Esophagus (tissue), 2 donors: ENCODE measurements around the gene PTCHD4. TPM values are rescaled to one million over a fixed set of nuclear protein-coding genes. Genes with fewer than 3 reads are reported as not detected.

Source experiments
- H3K27ac ChIP-seq, 2 donors: one replicate each; pipeline ENCODE4 v1.5.1; 2013; ENCODE audit warnings: low read depth in 2 of 2, mild to moderate bottlenecking in 2 of 2, inconsistent platforms in 1 of 2, low read length in 1 of 2, moderate library complexity in 1 of 2
- H3K27me3 ChIP-seq, 2 donors: one replicate each; pipeline ENCODE4 v1.6.1; 2013; ENCODE audit warnings: low read length in 2 of 2, control low read depth in 1 of 2, mild to moderate bottlenecking in 1 of 2; ENCODE audit not compliant: insufficient read depth in 2 of 2, control insufficient read depth in 1 of 2
- H3K36me3 ChIP-seq, 2 donors: one replicate each; pipeline ENCODE4 v1.6.1; 2013; ENCODE audit warnings: low read length in 1 of 2; ENCODE audit not compliant: control insufficient read depth in 2 of 2, insufficient read depth in 2 of 2
- H3K4me1 ChIP-seq, 2 donors: one replicate each; pipeline ENCODE4 v1.6.1; 2013; ENCODE audit warnings: low read length in 1 of 2; ENCODE audit not compliant: control insufficient read depth in 2 of 2, insufficient read depth in 2 of 2
- H3K4me3 ChIP-seq, 2 donors: one replicate each; pipeline ENCODE4 v1.5.1; 2013; ENCODE audit warnings: low read length in 2 of 2, mild to moderate bottlenecking in 2 of 2, low read depth in 1 of 2, moderate library complexity in 1 of 2
- H3K9me3 ChIP-seq, 2 donors: one replicate each; pipeline ENCODE4 v1.6.1; 2013; ENCODE audit warnings: mild to moderate bottlenecking in 2 of 2, low read depth in 1 of 2, low read length in 1 of 2, moderate library complexity in 1 of 2; ENCODE audit not compliant: control insufficient read depth in 2 of 2, insufficient read depth in 1 of 2
- WGBS, 2 donors: extraction: QIAGEN DNeasy Blood & Tissue Kit; methylation state at CpG; one replicate each; pipeline ENCODE4 v1.1.7; 2013; 5-methylcytosine and 5-hydroxymethylcytosine counted together
- polyA plus RNA-seq, 2 donors: library from polyadenylated mRNA; stranded (reverse); fragments of 200-250 nt; gene quantifications; one replicate each; pipeline ENCODE4 v1.2.3, GENCODE V29; 2013
- donor health status: healthy with polysubstance abuse.
- donor health status: Bipolar disorder and iron deficiency.

The PTCHD4 gene
- polyA plus RNA-seq, result under 1 TPM in 1 of 2 donors, not detected in 1; 0.01 TPM

DNA sequence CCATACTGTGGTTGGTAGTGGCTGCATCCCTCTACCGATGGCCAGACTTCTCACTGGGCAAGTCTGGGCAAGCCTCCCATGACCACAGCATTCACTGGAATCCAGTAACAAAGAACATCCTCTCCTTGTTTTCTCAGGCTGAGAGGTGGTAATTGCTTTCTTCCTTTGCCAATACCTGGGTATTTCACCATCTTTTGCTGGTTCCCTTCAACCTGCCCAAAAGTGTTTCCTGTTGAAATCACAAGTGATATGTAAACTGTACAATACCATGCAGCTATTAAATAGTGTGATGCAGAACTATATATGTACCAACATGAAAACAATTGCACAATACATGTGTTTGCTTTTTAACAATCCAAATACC, at the start of gene PTCHD4:
Gene PTCHD4, minus strand, starts transcription at position 55 of the 364 bp plus-strand sequence. CDS start 42,240 bp downstream, outside the sequence.
- Histone ChIP-seq H3K4me1 (no peaks in the 10 kb centered on the region), H3K9me3 (no peaks in the 10 kb centered on the region), H3K27me3 (peaks cover 0 to 2% of the 10 kb centered on the region in 2 donors), H3K4me3 (no peak within 1 kb of the TSS), H3K36me3 (no peaks in the 10 kb centered on the region), H3K27ac (no peak within 1 kb of the TSS)
- 27 to 44% methylated on average over 1 of the region's 1 CpG for WGBS, 2 donors

DNA sequence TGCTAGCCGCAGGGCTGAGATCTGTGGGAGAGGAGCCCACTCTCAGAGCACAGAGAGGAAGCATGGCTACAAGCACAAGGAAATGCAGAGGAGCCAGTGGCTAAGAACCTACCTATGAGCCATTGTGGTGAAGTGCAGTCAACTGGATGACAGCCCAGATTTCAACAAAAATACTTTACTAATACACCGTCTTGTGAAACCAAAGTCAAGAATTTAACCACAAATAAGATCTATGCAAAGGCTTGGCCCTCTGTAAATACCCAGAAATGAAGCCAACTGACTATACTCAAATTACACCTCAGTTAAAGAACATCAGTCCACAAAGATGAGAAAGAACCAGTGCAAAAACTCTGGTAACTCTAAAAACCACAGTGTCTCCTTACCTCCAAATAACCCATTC, 40.1 kb upstream of the PTCHD4 start:
- 66 to 83% methylated on average over 2 of the region's 2 CpGs for WGBS, 2 donors
- H3K27me3 ChIP-seq, result no peaks in the 10 kb centered on the region
- H3K27ac ChIP-seq, result no peak overlapping the region
- no peak overlapping the region for H3K4me3 ChIP-seq
- peaks cover 0 to 2% of the 10 kb centered on the region in 2 donors for H3K9me3 ChIP-seq
- H3K4me1 ChIP-seq, result no peaks in the 10 kb centered on the region
- no peaks in the 10 kb centered on the region for H3K36me3 ChIP-seq

DNA sequence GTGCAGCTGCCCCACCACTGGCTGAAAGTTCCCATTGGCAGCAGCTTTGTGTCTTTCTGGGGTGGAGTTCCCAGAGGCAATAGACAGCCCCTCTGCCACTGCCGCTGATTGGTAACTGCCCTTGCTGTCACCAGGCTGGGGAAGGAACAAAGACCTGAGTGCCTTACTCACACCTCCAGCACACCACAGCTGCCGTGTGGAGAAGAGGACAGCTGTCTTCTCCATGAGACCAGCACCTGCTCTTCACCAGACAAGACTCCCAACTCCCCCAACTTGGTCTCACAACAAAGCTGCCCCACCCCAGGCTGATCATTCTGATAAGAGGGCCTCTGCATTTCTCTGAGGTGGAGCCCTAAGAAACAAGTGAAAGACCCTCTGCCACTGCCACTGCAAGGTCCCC, 39.7 kb upstream of the PTCHD4 start:
- Histone ChIP-seq H3K4me3 (no peak overlapping the region), H3K27ac (no peak overlapping the region), H3K9me3 (peaks cover 0 to 2% of the 10 kb centered on the region in 2 donors), H3K36me3 (no peaks in the 10 kb centered on the region), H3K27me3 (no peaks in the 10 kb centered on the region), H3K4me1 (no peaks in the 10 kb centered on the region)
- WGBS, 2 donors, result 84 to 85% methylated on average over 2 of the region's 2 CpGs

DNA sequence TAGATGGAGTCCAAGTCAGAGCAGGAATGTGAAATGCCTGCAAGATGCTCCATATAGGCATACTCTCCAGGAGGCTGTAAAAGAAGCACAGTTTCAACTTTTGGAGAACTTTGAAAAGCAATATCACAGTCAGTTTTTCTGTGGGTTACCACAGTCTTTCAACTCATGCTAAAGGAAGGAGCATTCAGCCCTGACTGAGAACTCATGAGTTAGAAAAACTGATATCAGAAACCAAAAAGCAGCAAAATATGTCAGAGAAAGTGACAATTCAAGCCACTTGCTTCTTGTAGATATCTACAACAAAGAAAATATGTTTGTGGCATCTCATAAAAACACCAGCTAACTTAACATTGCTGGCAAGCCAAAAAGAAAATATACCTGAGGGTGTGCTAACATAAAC, 36.1 kb upstream of the PTCHD4 start:
- Histone ChIP-seq H3K36me3 (no peaks in the 10 kb centered on the region), H3K4me3 (no peak overlapping the region)

DNA sequence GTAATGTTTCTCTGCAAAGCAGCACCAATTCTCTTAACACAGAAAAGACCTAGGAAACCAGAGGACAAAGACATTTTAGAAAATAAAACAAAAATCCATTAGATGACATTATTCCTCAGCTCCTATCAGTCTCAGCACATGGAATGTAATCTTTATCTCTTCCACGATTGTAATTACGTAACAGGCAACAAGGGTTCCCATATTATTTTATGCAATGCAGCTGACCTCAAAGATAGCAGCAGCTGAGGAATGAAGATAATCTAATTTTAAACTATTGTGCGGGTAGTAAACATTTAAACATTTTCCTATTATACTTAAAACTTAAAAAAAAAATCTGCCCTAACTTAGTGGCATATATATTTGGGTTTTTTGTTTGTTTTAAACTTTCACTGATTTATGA, 33.0 kb upstream of the PTCHD4 start:
- H3K4me3 ChIP-seq, result no peak overlapping the region
- H3K4me1 ChIP-seq, result no peaks in the 10 kb centered on the region
- 56 to 73% methylated on average over 3 of the region's 3 CpGs for WGBS, 2 donors
- H3K27ac ChIP-seq, result no peak overlapping the region
- H3K9me3 ChIP-seq, result no peaks in the 10 kb centered on the region
- H3K36me3 ChIP-seq, result no peaks in the 10 kb centered on the region
- H3K27me3 ChIP-seq, result no peaks in the 10 kb centered on the region

More for the DNA sequence above, 36.1 kb upstream of the PTCHD4 start:
- no peak overlapping the region for H3K27ac ChIP-seq
- no peaks in the 10 kb centered on the region for H3K4me1 ChIP-seq
- H3K9me3 ChIP-seq, result peaks cover 0 to 2% of the 10 kb centered on the region in 2 donors
- no peaks in the 10 kb centered on the region for H3K27me3 ChIP-seq

DNA sequence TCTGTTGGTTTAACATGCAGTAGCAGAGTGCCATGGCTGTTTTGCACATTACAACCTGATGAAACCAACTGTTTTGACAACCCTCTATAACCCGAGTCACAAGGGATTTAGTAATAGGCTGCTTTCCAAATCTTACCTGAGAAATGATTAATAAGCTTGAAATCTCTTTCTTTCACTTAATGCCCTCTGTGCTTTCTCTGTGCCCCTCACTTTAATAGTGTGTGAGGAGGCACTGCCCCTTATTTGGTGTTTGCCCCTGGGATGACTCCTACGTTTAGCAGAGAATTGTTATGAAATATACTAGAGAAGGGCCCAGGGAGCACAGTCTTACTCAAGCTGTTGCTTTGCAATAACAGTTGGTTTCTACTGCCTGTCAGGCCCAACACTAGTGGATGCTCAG, 31.0 kb upstream of the PTCHD4 start:
- no peaks in the 10 kb centered on the region for H3K27me3 ChIP-seq
- H3K36me3 ChIP-seq, result no peaks in the 10 kb centered on the region
- 33 to 46% methylated on average over 2 of the region's 2 CpGs for WGBS, 2 donors
- H3K4me1 ChIP-seq, result no peaks in the 10 kb centered on the region
- no peak overlapping the region for H3K27ac ChIP-seq
- H3K9me3 ChIP-seq, result no peaks in the 10 kb centered on the region
- H3K4me3 ChIP-seq, result no peak overlapping the region

DNA sequence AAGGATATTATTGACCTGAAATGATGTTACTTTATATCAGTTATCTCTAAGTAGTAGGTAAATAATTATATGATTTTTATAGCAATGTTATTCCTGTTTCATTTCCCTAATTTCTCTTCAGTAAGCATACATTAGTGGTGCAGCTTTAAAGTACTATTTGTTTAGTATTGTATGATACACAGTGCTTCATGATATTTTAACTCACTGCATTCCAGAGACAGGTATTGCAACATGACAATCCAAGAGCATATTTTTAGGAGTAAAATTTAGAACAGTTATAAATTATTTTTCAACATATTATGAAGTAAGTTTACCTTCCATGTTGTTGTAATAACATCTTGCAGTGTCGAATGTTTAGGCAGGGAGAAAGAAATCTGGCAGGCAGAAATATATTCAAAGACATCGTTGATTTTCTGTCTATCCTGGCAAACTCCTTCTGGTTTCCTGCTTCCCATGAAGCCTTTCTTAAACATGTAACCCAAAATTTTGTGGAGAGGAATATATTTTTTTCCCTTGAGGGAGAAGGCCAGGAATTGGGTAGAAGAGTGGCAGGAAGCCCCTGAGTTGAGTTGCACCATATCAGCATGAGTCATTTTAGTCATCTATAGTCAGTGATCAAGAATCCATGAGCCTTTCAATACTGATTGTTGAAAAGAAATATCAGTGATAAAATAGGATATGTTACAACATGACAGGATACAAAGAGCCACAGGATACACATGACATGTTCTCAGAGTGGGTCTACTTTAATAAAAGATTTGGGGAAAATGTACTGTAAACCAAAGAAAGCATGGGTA, 29.0 kb upstream of the PTCHD4 start:
- Histone ChIP-seq H3K27ac (no peak overlapping the region), H3K4me3 (no peak overlapping the region), H3K4me1 (no peaks in the 10 kb centered on the region), H3K27me3 (no peaks in the 10 kb centered on the region), H3K9me3 (no peaks in the 10 kb centered on the region), H3K36me3 (no peaks in the 10 kb centered on the region)
- 63 to 64% methylated on average over 2 of the region's 2 CpGs for WGBS, 2 donors

DNA sequence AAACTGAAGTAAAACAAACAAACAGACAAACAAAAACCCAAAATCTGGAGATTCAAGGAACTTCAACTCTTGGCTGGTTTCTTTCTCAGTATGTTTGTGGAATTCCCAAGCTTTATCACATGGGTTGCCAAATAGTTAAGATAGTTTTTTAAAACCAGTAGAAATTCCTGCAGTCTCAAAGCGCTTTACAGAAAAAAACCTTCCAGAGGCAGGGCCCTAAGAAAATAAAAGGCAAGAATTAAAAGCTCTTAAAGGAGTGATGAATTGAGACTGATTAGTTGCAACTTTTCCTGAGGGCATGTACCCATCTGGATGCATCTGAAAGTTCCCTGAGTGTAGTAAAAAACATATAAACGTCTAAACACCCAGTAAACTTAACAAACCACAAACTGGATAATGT, 25.9 kb upstream of the PTCHD4 start:
- no peak overlapping the region for H3K4me3 ChIP-seq
- H3K27ac ChIP-seq, result no peak overlapping the region
- 39 to 46% methylated on average over 2 of the region's 2 CpGs for WGBS, 2 donors
- no peaks in the 10 kb centered on the region for H3K27me3 ChIP-seq
- no peaks in the 10 kb centered on the region for H3K4me1 ChIP-seq
- H3K36me3 ChIP-seq, result no peaks in the 10 kb centered on the region
- H3K9me3 ChIP-seq, result no peaks in the 10 kb centered on the region

DNA sequence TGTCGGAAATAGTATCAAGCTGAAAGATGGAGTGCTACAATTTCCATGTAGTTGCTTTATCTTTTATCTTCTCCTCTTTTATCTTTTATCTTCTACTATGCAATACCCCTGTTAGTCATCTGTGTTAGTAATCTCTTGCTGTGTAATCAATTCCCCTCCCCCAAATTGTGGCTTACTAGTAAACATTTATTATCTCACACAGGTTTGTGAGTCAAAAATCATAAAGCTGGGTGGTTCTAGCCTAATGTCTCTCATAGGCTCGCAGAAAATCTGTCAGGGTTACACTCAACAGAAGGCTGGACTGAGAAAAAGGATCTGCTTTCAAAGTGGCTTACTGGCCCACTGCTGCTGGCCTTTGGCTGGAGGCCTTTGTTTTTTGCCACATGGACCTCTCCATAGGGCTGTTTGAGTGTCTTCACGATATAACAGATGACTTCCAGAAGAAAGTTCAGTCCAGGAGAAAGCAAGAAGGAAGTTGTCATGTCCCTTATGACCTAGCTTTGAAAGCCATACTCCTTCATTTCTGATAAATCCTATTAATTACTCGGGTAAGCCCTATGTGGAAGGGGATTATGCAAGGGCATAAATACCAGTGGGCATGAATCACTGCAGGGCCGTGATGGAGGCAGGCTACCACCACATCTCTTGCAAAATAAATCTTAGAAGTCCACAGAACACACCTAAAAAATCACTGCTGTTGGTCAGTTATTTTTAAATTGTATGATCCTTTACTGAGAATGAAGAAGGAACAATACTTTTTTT, 24.5 kb upstream of the PTCHD4 start:
- Histone ChIP-seq H3K27me3 (no peaks in the 10 kb centered on the region), H3K4me3 (no peak overlapping the region), H3K27ac (no peak overlapping the region), H3K36me3 (no peaks in the 10 kb centered on the region), H3K4me1 (no peaks in the 10 kb centered on the region), H3K9me3 (no peaks in the 10 kb centered on the region)
- WGBS, 2 donors, result 63 to 68% methylated on average over 5 of the region's 5 CpGs
